Endodermal cell (in vitro differentiated cells): ENCODE data around the gene MTA1. TPM values are rescaled to one million over a fixed set of nuclear protein-coding genes. Genes with fewer than 3 reads are reported as not detected.

Experiments
- DNase-seq: peaks from one replicate; pipeline ENCODE4 v3.0.0-alpha.2; 2017
- H3K27ac ChIP-seq: 2 replicates; pipeline ENCODE4 v1.5.1; 2013; ENCODE audit warnings: mild to moderate bottlenecking, low read depth, low read length, moderate library complexity
- H3K27me3 ChIP-seq: 2 replicates; pipeline ENCODE4 v1.6.1; 2013; ENCODE audit warnings: mild to moderate bottlenecking, low read length, moderate library complexity; ENCODE audit not compliant: insufficient read depth, control insufficient read depth, poor library complexity, severe bottlenecking
- H3K36me3 ChIP-seq: 2 replicates; pipeline ENCODE4 v1.7.0; 2013; ENCODE audit warnings: mild to moderate bottlenecking, low read length, moderate library complexity; ENCODE audit not compliant: control insufficient read depth, insufficient read depth
- H3K4me1 ChIP-seq: one replicate; pipeline ENCODE4 v1.7.0; 2013; ENCODE audit warnings: low read length; ENCODE audit not compliant: control insufficient read depth, insufficient read depth
- H3K4me3 ChIP-seq: 2 replicates; pipeline ENCODE4 v1.5.1; 2013; ENCODE audit warnings: mild to moderate bottlenecking, low read length, moderate library complexity
- H3K9ac ChIP-seq: 2 replicates; pipeline ENCODE4 v1.6.1; 2013; ENCODE audit warnings: mild to moderate bottlenecking, low read length, moderate library complexity; ENCODE audit not compliant: poor library complexity, severe bottlenecking; ENCODE audit errors: extremely low read depth
- H3K9me3 ChIP-seq: 2 replicates; pipeline ENCODE4 v1.6.1; 2013; ENCODE audit warnings: mild to moderate bottlenecking, low read length, moderate library complexity; ENCODE audit not compliant: control insufficient read depth
- H3K27ac Mint-ChIP-seq: 2 replicates; pipeline ENCODE4 v1.8.0; 2020; ENCODE audit warnings: mixed read lengths
- H3K27me3 Mint-ChIP-seq: 2 replicates; pipeline ENCODE4 v1.8.0; 2021; ENCODE audit warnings: mild to moderate bottlenecking, mixed read lengths; ENCODE audit not compliant: insufficient read depth
- H3K36me3 Mint-ChIP-seq: 2 replicates; pipeline ENCODE4 v1.8.0; 2020; ENCODE audit warnings: low read depth, mixed read lengths
- H3K4me1 Mint-ChIP-seq: 2 replicates; pipeline ENCODE4 v1.8.0; 2020; ENCODE audit warnings: mixed read lengths
- H3K4me3 Mint-ChIP-seq: 2 replicates; pipeline ENCODE4 v1.8.0; 2020; ENCODE audit warnings: mild to moderate bottlenecking, moderate library complexity, mixed read lengths
- H3K9me3 Mint-ChIP-seq: 2 replicates; pipeline ENCODE4 v1.8.0; 2020; ENCODE audit warnings: mild to moderate bottlenecking, mixed read lengths
- CTCF ChIP-seq: fragments of 200-600 bp; sonication (generic); conservative IDR thresholded peaks from 2 replicates; pipeline ENCODE4 v1.5.0; 2021; ENCODE audit warnings: antibody characterized with exemption, mild to moderate bottlenecking
- WGBS, 2 experiments: methylation state at CpG; one replicate each; pipeline versions ENCODE4 v1.1.5 to v1.1.7; 2013; ENCODE audit warnings: missing lambda C conversion rate in 2 of 2, mixed read lengths in 1 of 2; ENCODE audit not compliant: insufficient coverage in 1 of 2, insufficient read length in 1 of 2; 5-methylcytosine and 5-hydroxymethylcytosine counted together
- total RNA-seq, 2 donors: library from RNA; stranded (reverse); fragmentation: NEBNext Ultra II Directional in 1 of 2; extraction: Animal tissue kit (Norgen Biotek cat#: 25700) in 1 of 2; gene quantifications; 2 replicates in 1 of 2; 3 replicates in 1 of 2; pipeline ENCODE4 v1.2.1, GENCODE V29; 2021

The MTA1 gene
- total RNA-seq, 2 donors from 2014 or later = 245 to 246 TPM

- TF ChIP-seq CTCF = no peak
- peak; percentile 33 for DNase-seq
- Mint-ChIP-seq H3K27ac (no peak overlapping the region), H3K36me3 (no peaks in the 10 kb centered on the region), H3K27me3 (peaks cover 6% of the 10 kb centered on the region), H3K9me3 (peaks cover 3% of the 10 kb centered on the region), H3K4me3 (no peak overlapping the region), H3K4me1 (peaks cover 6% of the 10 kb centered on the region)
- H3K27ac ChIP-seq = no peak overlapping the region
- H3K36me3 ChIP-seq = no peaks in the 10 kb centered on the region
- H3K4me1 ChIP-seq = no peaks in the 10 kb centered on the region
- H3K4me3 ChIP-seq = no peak overlapping the region
- 93% methylated on average over 16 of the region's 16 CpGs; no CpG with 5 or more reads in 1 of the 2 experiments for whole genome bisulfite sequencing, 2 experiments
- H3K9ac ChIP-seq = no peak overlapping the region
- no peaks in the 10 kb centered on the region for H3K27me3 ChIP-seq
- H3K9me3 ChIP-seq = no peaks in the 10 kb centered on the region
Observed at GRCh38 chr14:105493921-105494605, 74.4 kb downstream of the MTA1 start.

GRCh38 chr14:105494606-105494929, 74.9 kb downstream of the MTA1 start:
- H3K27me3 Mint-ChIP-seq = peaks cover 2% of the 10 kb centered on the region
- peaks cover 3% of the 10 kb centered on the region for H3K9me3 Mint-ChIP-seq
- Histone ChIP-seq H3K36me3 (no peaks in the 10 kb centered on the region), H3K27ac (no peak overlapping the region), H3K27me3 (no peaks in the 10 kb centered on the region), H3K4me3 (no peak overlapping the region), H3K9me3 (no peaks in the 10 kb centered on the region), H3K9ac (no peak overlapping the region), H3K4me1 (peaks cover 2% of the 10 kb centered on the region)
- no peak overlapping the region for H3K4me3 Mint-ChIP-seq
- no peak for DNase-seq
- H3K36me3 Mint-ChIP-seq = no peaks in the 10 kb centered on the region
- H3K27ac Mint-ChIP-seq = no peak overlapping the region
- 94 to 96% methylated on average over 5 to 6 of the region's 6 CpGs for WGBS, 2 experiments
- peaks cover 3% of the 10 kb centered on the region for H3K4me1 Mint-ChIP-seq
- no peak for TF ChIP-seq CTCF

- peaks cover 3% of the 10 kb centered on the region for H3K4me1 Mint-ChIP-seq
- peak; percentile 44 for DNase-seq
- Histone ChIP-seq H3K9me3 (no peaks in the 10 kb centered on the region), H3K4me1 (peaks cover 2% of the 10 kb centered on the region), H3K9ac (no peak overlapping the region), H3K4me3 (no peak overlapping the region), H3K36me3 (no peaks in the 10 kb centered on the region), H3K27me3 (no peaks in the 10 kb centered on the region), H3K27ac (no peak overlapping the region)
- no peaks in the 10 kb centered on the region for H3K27me3 Mint-ChIP-seq
- peaks cover 3% of the 10 kb centered on the region for H3K9me3 Mint-ChIP-seq
- 92 to 95% methylated on average over 12 to 18 of the region's 18 CpGs for WGBS, 2 experiments
- no peaks in the 10 kb centered on the region for H3K36me3 Mint-ChIP-seq
- no peak for TF ChIP-seq CTCF
- no peak overlapping the region for H3K4me3 Mint-ChIP-seq
- no peak overlapping the region for H3K27ac Mint-ChIP-seq
Observed at GRCh38 chr14:105495101-105495989, 75.7 kb downstream of the MTA1 start.
